Gastrocnemius medialis (tissue), 4 donors: ENCODE data around the gene SPPL3. TPM values are rescaled to one million over a fixed set of nuclear protein-coding genes. Genes with fewer than 3 reads are reported as not detected.

Source experiments
- ATAC-seq, 2 donors: fragments of 150-250 bp; one replicate each; pipeline ENCODE4 v1.9.1; 2016
- DNase-seq, 2 donors: peaks; one replicate each; pipeline ENCODE4 v3.0.0-alpha.2; 2019
- H3K27ac ChIP-seq, 4 donors: fragments of 200-600 bp; sonication (generic); 1 replicate in 1 of 4; 2 replicates in 3 of 4; pipeline ENCODE4 v1.5.1; 2016 to 2018; ENCODE audit warnings: mild to moderate bottlenecking in 2 of 4, moderate library complexity in 1 of 4
- H3K27me3 ChIP-seq, 3 donors: fragments of 200-600 bp; sonication (generic) in 2 of 3; 1 replicate in 1 of 3; 2 replicates in 2 of 3; pipeline versions ENCODE4 v1.5.1 to v1.6.0; 2016 to 2019; ENCODE audit warnings: mild to moderate bottlenecking in 1 of 3, moderate library complexity in 1 of 3
- H3K36me3 ChIP-seq, 2 donors: fragments of 200-600 bp; sonication (generic) in 1 of 2; one replicate each; pipeline ENCODE4 v1.5.1; 2017 to 2018
- H3K4me1 ChIP-seq, 2 donors: fragments of 200-600 bp; sonication (generic) in 1 of 2; one replicate each; pipeline ENCODE4 v1.5.1; 2016 to 2017; ENCODE audit warnings: mild to moderate bottlenecking in 2 of 2
- H3K4me3 ChIP-seq, 4 donors: fragments of 200-600 bp; sonication (generic) in 3 of 4; 1 replicate in 1 of 4; 2 replicates in 3 of 4; pipeline ENCODE4 v1.5.1; 2016 to 2019; ENCODE audit warnings: mild to moderate bottlenecking in 2 of 4
- H3K9me3 ChIP-seq, 3 donors: fragments of 200-600 bp; sonication (generic) in 2 of 3; 1 replicate in 1 of 3; 2 replicates in 2 of 3; pipeline ENCODE4 v1.5.1; 2016 to 2019
- CTCF ChIP-seq, 5 experiments: fragments of 450-650 bp in 3 of 5; fragments of 200-600 bp in 2 of 5; sonication (generic) in 2 of 5; IDR thresholded peaks in 4 of 5; conservative IDR thresholded peaks in 1 of 5; 1 replicate in 4 of 5; 2 replicates in 1 of 5; pipeline ENCODE4 v1.5.1; 2016 to 2019; ENCODE audit warnings: antibody characterized with exemption in 5 of 5, mild to moderate bottlenecking in 3 of 5, moderate library complexity in 3 of 5
- POLR2A ChIP-seq, 2 donors: fragments of 450-650 bp; IDR thresholded peaks; one replicate each; pipeline ENCODE4 v1.6.1; 2017; ENCODE audit warnings: antibody characterized with exemption in 2 of 2, mild to moderate bottlenecking in 2 of 2, moderate library complexity in 2 of 2
- in situ Hi-C, 4 donors: fragments of 200-750 bp; cut with MboI; loops; one replicate each; pipeline versions ENCODE4 v1.15.0 to v1.8.0; 2017; ENCODE audit warnings: low sequenced_read_pairs in 4 of 4
- intact Hi-C: fragments of 100-400 bp; cut with DNase I; formaldehyde crosslinking; loops from one replicate; pipeline ENCODE4 v1.15.1; 2023; ENCODE audit warnings: low total_unique reads
- total RNA-seq, 4 donors: library from RNA; depleted of rRNA; stranded (reverse); fragments of >200 nt; gene quantifications; one replicate each; pipeline versions ENCODE4 v1.1.0 to v1.2.3, GENCODE V29; 2016

SPPL3 gene
- total RNA-seq, 4 donors from 2014 or later = 10.1 to 21.3 (median 10.6) TPM

- no peak for TF ChIP-seq POLR2A (IDR thresholded peaks at IDR 0.05)
- no peak for TF ChIP-seq CTCF (IDR thresholded peaks at IDR 0.05 in 4 of 5, conservative IDR thresholded peaks at IDR 0.05 in 1 of 5)
- in situ Hi-C loops (loop anchor here (5.0 to 10.0 kb wide), 4 partner anchors 65 to 262 kb away; partner anchors contain the start of genes POP5 (in 4 of the 4), CABP1 (in 1 of the 4) and HNF1A (in 1 of the 4)), intact Hi-C loops (loop anchor here (10.0 kb wide), 1 partner anchor 262 kb away; the partner anchor contains the start of gene HNF1A)
- DNase-seq (no peak), ATAC-seq (no peak)
- Histone ChIP-seq H3K27ac (peak overlapping the region in 1 of 4 donors; percentile 19), H3K27me3 (no peaks in the 10 kb centered on the region), H3K36me3 (peaks cover 0 to 34% of the 10 kb centered on the region in 2 donors), H3K9me3 (no peaks in the 10 kb centered on the region), H3K4me3 (no peak overlapping the region), H3K4me1 (peaks cover 19 to 25% of the 10 kb centered on the region in 2 donors)
These were observed 191.5 kb downstream of the SPPL3 start for GRCh38 chr12:120712610-120713009.

Other genes with a start within 250 kb of the SPPL3 start
- gene MLEC, start 217.2 kb downstream of the SPPL3 start, total RNA-seq = 10 to 100 TPM; 46.5 to 89.4 (median 60.1) TPM
- 1 to 10 TPM; 4.7 to 8.7 (median 7.8) TPM for gene UNC119B, start 193.9 kb downstream of the SPPL3 start, total RNA-seq
- 100 to 1,000 TPM; 166 to 224 (median 200) TPM for gene ACADS, start 178.5 kb downstream of the SPPL3 start, total RNA-seq
- gene HNF1A, start 74.2 kb upstream of the SPPL3 start, total RNA-seq = under 1 TPM in 2 of 4 donors, not detected in 2; 0.07 to 0.10 TPM
- gene C12orf43, start 112.1 kb upstream of the SPPL3 start, total RNA-seq = 10 to 100 TPM in 1 of 4 donors, 1 to 10 TPM in 3; 2.9 to 13.2 (median 5.1) TPM
- gene OASL, start 134.9 kb upstream of the SPPL3 start, total RNA-seq = under 1 TPM; 0.11 to 0.36 (median 0.19) TPM
- under 1 TPM in 3 of 4 donors, not detected in 1; 0.35 to 0.46 (median 0.41) TPM for gene P2RX7, start 228.5 kb upstream of the SPPL3 start, total RNA-seq